Prostate gland (tissue), 2 donors: ENCODE data around the gene B9D2. TPM values are rescaled to one million over a fixed set of nuclear protein-coding genes. Genes with fewer than 3 reads are reported as not detected.

ENCODE experiments used
- DNase-seq: peaks from one replicate; pipeline ENCODE4 v3.0.0-alpha.2; 2019; ENCODE audit warnings: low spot score
- H3K27ac ChIP-seq, 2 donors: fragments of 200-600 bp; sonication (generic); 2 replicates each; pipeline ENCODE4 v1.5.1; 2017 to 2019
- H3K27me3 ChIP-seq: fragments of 200-600 bp; sonication (generic); replicated peaks from 2 replicates; pipeline ENCODE4 v1.5.1; 2019; ENCODE audit not compliant: insufficient read depth
- H3K36me3 ChIP-seq, 2 donors: fragments of 200-600 bp; sonication (generic); 1 replicate in 1 of 2; 2 replicates in 1 of 2; pipeline versions ENCODE4 v1.5.1 to v1.8.1; 2017 to 2019
- H3K4me1 ChIP-seq: fragments of 200-600 bp; sonication (generic); replicated peaks from 2 replicates; pipeline ENCODE4 v1.5.1; 2019
- H3K4me3 ChIP-seq, 2 donors: fragments of 200-600 bp; sonication (generic); 2 replicates each; pipeline ENCODE4 v1.5.1; 2017 to 2019
- H3K9me3 ChIP-seq: fragments of 200-600 bp; sonication (generic); 2 replicates; pipeline ENCODE4 v1.5.1; 2017
- POLR2A ChIP-seq: fragments of 450-650 bp; IDR thresholded peaks from one replicate; pipeline ENCODE4 v1.6.1; 2016; ENCODE audit warnings: antibody characterized with exemption, mild to moderate bottlenecking
- POLR2AphosphoS5 ChIP-seq: sonication (generic); formaldehyde crosslinking; IDR thresholded peaks from one replicate; pipeline ENCODE4 v1.6.1; 2017; ENCODE audit warnings: antibody characterized with exemption
- WGBS: methylation state at CpG from one replicate; pipeline ENCODE4 v1.1.5; 2018; 5-methylcytosine and 5-hydroxymethylcytosine counted together
- intact Hi-C: fragments of 100-400 bp; cut with DNase I; formaldehyde crosslinking; loops from one replicate; pipeline ENCODE4 v1.14.2; 2022
- total RNA-seq, 2 donors: library from RNA; depleted of rRNA; stranded (reverse); fragments of >200 nt; gene quantifications; one replicate each; pipeline ENCODE4 v1.1.0, GENCODE V29; 2016
- TF ChIP-seq, protein P1 (sequence below), 4 experiments: fragments of 200-600 bp in 2 of 4; fragments of 450-650 bp in 2 of 4; sonication (generic) in 2 of 4; IDR thresholded peaks; 1 replicate in 3 of 4; 2 replicates in 1 of 4; pipeline ENCODE4 v1.5.1; 2016 to 2019; ENCODE audit warnings: antibody characterized with exemption in 4 of 4, mild to moderate bottlenecking in 2 of 4, moderate library complexity in 2 of 4

The B9D2 gene
- total RNA-seq, 2 donors from 2014 or later = 10.7 to 17.1 TPM

DNA sequence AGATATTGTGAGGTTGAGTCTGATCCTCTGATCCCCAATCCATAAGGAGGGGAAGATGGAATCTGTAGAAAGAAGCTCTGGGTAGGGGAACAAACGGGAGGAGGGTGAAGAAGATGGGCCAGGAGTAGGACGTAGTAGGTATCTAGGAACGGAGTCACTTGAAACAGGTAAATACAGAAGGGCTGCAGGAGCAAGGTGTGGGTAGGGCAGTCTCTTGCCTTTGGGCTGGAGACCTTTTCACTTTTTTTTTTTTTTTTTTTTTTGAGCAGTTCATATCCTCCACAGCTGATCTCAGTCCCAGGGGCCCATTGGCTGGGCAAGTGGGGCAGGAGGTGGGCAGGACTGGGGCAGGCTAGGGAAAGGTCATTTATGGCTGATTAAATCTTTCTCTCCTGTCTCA is 35.1 kb upstream of the B9D2 start:
- 76% methylated on average over 3 of the region's 3 CpGs for WGBS
- Histone ChIP-seq H3K27ac (no peak overlapping the region), H3K27me3 (no peaks in the 10 kb centered on the region), H3K36me3 (no peaks in the 10 kb centered on the region), H3K4me1 (peaks cover 5% of the 10 kb centered on the region), H3K4me3 (peak overlapping the region; percentile 74 to 96), H3K9me3 (no peaks in the 10 kb centered on the region)
- TF ChIP-seq POLR2A (no peak), POLR2AphosphoS5 (no peak)
- TF ChIP-seq, protein P1, sequence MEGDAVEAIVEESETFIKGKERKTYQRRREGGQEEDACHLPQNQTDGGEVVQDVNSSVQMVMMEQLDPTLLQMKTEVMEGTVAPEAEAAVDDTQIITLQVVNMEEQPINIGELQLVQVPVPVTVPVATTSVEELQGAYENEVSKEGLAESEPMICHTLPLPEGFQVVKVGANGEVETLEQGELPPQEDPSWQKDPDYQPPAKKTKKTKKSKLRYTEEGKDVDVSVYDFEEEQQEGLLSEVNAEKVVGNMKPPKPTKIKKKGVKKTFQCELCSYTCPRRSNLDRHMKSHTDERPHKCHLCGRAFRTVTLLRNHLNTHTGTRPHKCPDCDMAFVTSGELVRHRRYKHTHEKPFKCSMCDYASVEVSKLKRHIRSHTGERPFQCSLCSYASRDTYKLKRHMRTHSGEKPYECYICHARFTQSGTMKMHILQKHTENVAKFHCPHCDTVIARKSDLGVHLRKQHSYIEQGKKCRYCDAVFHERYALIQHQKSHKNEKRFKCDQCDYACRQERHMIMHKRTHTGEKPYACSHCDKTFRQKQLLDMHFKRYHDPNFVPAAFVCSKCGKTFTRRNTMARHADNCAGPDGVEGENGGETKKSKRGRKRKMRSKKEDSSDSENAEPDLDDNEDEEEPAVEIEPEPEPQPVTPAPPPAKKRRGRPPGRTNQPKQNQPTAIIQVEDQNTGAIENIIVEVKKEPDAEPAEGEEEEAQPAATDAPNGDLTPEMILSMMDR (IDR thresholded peaks at IDR 0.05) = no peak
- intact Hi-C loops = no loop called here
- DNase-seq = no peak

DNA sequence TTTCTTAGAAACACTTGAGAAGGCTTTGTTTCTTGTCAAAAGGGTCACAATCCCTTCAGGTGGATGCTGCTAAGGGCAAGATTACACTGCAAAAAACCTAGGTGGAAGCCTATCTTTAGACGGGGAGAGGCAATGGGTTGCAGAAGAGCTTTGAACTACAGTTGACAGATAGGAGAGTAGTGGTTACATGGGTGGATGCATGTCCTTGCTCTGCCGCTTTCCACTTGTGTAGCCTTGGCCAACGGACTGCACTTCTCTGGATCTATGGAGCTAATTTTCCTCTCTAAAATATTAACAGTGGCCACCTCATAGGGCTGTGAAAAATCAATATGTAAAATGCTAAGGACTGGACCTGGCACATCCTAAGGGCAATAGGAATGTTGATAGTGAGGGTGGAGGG is 34.6 kb upstream of the B9D2 start:
- Histone ChIP-seq H3K36me3 (no peaks in the 10 kb centered on the region), H3K27ac (peak overlapping the region; percentile 89 to 91), H3K4me3 (peak overlapping the region; percentile 74 to 96), H3K9me3 (no peaks in the 10 kb centered on the region), H3K4me1 (peaks cover 5% of the 10 kb centered on the region), H3K27me3 (no peaks in the 10 kb centered on the region)
- intact Hi-C loops = no loop called here
- DNase-seq = no peak
- 29% methylated on average over 3 of the region's 3 CpGs for WGBS
- no peak for TF ChIP-seq POLR2A

DNA sequence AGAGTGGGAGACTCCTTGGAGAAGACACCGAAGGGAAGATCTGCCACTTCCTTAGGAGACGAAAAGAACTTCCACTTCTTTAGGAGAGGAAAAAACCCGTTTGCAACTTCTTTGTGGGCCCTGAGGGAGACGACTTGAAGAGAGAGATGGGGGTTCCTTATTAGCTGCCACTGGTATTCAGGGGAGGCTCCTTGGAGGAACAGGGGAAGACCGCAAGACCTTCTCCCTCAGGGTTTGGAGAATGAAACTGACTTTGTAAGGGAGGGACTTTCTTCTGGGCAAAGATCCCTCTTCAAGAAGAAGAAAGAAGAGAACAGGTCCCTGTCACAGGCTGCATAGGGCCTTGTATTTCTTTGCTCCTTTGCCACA is 34.1 kb upstream of the B9D2 start:
- no peak for DNase-seq
- H3K36me3 ChIP-seq = no peaks in the 10 kb centered on the region
- H3K4me3 ChIP-seq = peak overlapping the region; percentile 74 to 96
- 2% methylated on average over 5 of the region's 5 CpGs for WGBS
- intact Hi-C loops = no loop called here
- H3K4me1 ChIP-seq = peaks cover 5% of the 10 kb centered on the region
- no peaks in the 10 kb centered on the region for H3K27me3 ChIP-seq
- TF ChIP-seq POLR2A = no peak
- TF ChIP-seq, protein P1 (IDR thresholded peaks at IDR 0.05) = no peak
- TF ChIP-seq POLR2AphosphoS5 = no peak
- H3K9me3 ChIP-seq = no peaks in the 10 kb centered on the region
- H3K27ac ChIP-seq = peak overlapping the region; percentile 89 to 91

DNA sequence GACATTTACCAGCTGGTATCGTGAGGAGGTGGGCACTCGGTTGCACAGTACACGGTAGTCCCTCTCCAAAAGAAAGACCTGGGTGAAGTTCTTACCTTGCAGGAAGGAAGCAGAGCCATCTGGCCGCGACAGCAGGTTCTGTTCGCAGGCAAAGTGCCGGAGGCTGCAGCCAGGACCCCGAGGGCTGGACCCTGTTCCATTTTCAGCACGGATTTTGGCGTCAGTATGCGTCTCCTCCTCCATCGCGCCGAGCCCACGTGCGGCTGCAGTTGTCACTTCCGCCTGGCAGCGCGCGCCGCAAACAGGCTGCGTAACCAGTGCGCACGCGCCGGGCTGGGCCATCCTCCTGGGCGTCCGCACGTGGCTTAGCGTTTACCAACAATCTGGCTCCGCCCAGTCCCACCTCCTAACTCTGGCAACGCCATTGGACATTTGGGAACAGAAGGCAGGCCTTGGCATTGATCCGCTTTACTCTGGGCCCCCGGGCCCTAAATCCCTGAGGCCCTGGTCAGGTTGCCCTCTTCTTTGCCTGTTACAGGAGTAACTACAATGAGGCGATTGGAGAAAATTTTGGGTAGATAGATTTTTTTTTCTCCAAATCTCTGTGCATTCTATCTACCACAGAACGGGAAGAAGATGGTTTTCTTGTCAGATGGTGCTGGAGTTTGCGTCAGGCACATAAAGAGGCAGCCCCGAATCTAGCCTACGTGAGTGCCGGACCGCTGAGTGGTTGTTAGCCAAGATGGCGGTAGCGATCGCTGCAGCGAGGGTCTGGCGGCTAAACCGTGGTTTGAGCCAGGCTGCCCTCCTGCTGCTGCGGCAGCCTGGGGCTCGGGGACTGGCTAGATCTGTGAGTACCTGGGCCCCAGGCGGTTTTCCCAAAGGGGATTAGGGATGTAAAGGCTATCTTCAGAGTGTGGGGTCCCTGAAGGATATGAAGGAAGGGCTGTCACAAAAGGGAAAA is 33.4 kb upstream of the B9D2 start, which contains the start of the genes BCKDHA and EXOSC5:
Gene BCKDHA (plus strand): TSS at position 733 of the 964 bp plus-strand sequence. CDS start 10 bp downstream, at position 743.
Gene EXOSC5 (minus strand): TSS at position 274 of the 964 bp plus-strand sequence. CDS start 31 bp downstream, at position 243.
- under 1% methylated on average over 48 of the region's 50 CpGs for WGBS
- Histone ChIP-seq H3K9me3 (no peaks in the 10 kb centered on the region), H3K36me3 (no peaks in the 10 kb centered on the region), H3K27me3 (no peaks in the 10 kb centered on the region), H3K27ac (peak within 1 kb of the TSS; percentile 89 to 91), H3K4me1 (peaks cover 5% of the 10 kb centered on the region), H3K4me3 (peak within 1 kb of the TSS; percentile 74 to 96)
- TF ChIP-seq, protein P1 (IDR thresholded peaks at IDR 0.05) = peak in 2 of 4 experiments; percentile 24 to 32
- peak; percentile 30 for TF ChIP-seq POLR2A
- peak; percentile 99 for TF ChIP-seq POLR2AphosphoS5
- peak; percentile 100 for DNase-seq
- intact Hi-C loops = no loop called here

DNA sequence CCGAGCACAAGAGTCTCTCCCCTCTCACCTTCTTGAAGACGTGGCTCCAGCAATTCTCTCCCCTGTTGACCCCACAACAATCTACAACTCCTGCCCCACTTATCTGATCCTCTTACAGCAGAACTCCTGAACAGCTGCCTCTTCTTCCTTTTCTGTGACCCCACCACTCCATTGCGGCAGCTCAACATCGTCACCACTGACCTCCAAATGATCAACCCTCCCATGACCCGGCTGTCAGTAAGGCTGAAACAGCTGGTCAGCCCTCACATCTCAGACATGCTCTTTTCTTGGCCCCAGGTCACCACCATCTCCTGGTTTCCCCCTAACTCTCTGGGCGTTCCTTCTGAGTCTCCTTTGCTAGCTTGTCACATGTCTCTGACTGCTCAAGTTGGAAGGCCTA is 31.4 kb upstream of the B9D2 start:
- Histone ChIP-seq H3K27ac (no peak overlapping the region), H3K4me1 (peaks cover 5% of the 10 kb centered on the region), H3K9me3 (no peaks in the 10 kb centered on the region), H3K36me3 (peaks cover 0 to 4% of the 10 kb centered on the region in 2 donors), H3K27me3 (no peaks in the 10 kb centered on the region), H3K4me3 (no peak overlapping the region)
- no peak for TF ChIP-seq POLR2A
- TF ChIP-seq, protein P1 (IDR thresholded peaks at IDR 0.05) = no peak
- TF ChIP-seq POLR2AphosphoS5 = no peak
- intact Hi-C loops = no loop called here
- 73% methylated on average over 6 of the region's 6 CpGs for WGBS
- no peak for DNase-seq
